ENCODE results near the gene LIMS2.

GRCh38 chr2:127675331-127676261 lies at the start of gene LIMS2:
- TF ChIP-seq CTCF (IDR thresholded peaks at IDR 0.05) (peak in 2 of 5 experiments; percentile 20 to 28), EP300 (IDR thresholded peaks at IDR 0.05) (no peak)

All from tibial nerve (tissue), 4 donors.